DND-41 (cell line): ENCODE measurements around the gene CPA2.

Source experiments
- CTCF ChIP-seq: IDR thresholded peaks from 2 replicates; pipeline ENCODE4 v1.5.1; 2012; ENCODE audit warnings: borderline replicate concordance, low read length, moderate library complexity, mild to moderate bottlenecking; ENCODE audit not compliant: poor library complexity, severe bottlenecking; ENCODE audit errors: extremely low read depth
- EZH2 ChIP-seq: IDR thresholded peaks from 3 replicates; pipeline ENCODE4 v1.6.1; 2012; ENCODE audit warnings: borderline replicate concordance, low read depth, mild to moderate bottlenecking, moderate library complexity, low read length, inconsistent platforms; ENCODE audit not compliant: severe bottlenecking

GRCh38 chr7:130242198-130243014 lies 24.3 kb upstream of the CPA2 start:
- TF ChIP-seq CTCF (peak; percentile 80), EZH2 (no peak)
